ENCODE measurements around the gene ITIH3.

ITIH3 gene

DNA sequence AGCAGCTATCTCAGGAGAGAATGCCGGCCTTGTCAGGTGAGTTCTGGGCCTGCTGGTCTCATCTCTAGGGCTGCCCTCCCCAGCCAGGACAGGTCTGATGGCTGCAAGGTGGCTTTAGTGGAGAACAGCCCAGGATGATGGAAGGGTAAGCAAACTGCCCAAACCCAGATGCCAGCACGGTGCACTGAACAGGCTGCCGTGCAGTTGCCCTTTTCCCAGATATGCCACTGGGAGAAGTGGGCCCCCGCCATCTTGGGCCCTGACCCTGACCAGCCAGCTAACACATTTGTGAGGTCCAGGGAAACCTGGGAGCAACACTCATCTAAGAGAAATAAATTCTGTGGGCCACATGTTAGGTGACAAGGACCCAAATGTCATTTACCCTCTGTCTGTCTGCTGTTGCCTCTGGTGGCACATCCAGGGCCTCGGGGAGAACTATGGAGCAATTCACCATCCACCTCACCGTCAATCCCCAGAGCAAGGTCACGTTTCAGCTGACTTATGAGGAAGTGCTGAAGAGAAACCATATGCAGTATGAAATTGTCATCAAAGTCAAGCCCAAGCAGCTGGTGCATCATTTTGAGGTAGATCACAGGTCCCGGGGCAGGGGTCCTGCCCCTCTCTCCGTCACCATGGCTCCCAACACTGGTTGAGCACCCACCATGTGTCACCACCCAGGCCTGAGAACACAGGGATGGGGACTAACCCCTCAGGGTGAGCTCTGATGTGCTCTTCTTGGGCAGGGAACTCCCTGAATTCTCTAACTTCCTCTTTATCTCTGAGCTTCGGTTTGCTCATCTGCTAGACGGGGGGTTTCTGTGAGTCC, 15.4 kb upstream of the ITIH3 start:
- no peak for DNase-seq

DNA sequence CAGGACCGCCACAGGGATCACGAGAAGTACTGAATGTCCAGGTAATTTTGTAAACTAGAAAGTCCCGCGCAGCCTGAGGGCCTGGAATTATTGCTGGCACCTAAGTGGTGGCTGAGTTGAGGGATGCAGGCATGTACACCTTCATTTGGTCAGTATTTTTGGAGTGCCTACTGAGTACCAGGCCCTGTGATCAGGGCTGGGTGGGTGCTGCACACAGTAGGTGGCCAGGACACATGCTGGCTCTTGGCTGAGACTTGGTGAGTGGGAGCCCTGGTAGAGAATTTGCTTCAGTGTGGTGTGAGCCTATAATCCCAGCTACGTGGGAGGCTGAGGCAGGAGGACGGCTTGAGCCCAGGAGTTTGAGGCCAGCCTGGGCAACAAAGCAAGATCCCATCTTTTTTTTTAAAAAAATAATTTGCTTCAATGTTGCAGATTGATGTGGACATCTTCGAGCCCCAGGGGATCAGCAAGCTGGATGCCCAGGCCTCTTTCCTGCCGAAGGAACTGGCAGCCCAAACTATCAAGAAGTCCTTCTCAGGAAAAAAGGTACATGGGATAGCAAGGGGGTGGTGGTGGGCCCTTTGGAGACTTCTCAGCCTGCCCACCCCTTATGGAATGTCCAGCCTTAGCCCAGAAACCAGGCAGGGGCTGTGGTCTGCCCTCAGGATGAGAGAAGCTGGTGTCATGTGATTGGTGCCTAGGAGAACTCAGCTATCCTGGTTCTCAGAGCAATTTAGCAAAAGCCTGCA, 14.6 kb upstream of the ITIH3 start:
- no peak for DNase-seq

DNA sequence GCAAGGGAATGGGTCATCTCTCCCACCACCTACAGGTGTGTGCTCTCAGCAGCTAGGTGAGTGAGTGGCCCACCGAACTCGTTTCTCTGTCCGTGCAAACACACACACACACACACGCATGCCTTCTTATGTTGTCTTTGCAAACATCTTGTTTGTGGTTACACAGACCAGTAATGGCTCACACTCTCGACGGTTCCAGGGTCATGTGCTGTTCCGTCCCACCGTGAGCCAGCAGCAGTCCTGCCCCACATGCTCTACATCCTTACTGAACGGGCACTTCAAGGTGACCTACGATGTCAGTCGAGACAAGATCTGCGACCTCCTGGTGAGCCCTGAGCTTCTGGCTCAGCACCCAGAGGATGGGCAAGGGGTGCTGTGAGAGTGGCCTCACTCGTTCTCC, 12.9 kb upstream of the ITIH3 start:
- no peak for DNase-seq

DNA sequence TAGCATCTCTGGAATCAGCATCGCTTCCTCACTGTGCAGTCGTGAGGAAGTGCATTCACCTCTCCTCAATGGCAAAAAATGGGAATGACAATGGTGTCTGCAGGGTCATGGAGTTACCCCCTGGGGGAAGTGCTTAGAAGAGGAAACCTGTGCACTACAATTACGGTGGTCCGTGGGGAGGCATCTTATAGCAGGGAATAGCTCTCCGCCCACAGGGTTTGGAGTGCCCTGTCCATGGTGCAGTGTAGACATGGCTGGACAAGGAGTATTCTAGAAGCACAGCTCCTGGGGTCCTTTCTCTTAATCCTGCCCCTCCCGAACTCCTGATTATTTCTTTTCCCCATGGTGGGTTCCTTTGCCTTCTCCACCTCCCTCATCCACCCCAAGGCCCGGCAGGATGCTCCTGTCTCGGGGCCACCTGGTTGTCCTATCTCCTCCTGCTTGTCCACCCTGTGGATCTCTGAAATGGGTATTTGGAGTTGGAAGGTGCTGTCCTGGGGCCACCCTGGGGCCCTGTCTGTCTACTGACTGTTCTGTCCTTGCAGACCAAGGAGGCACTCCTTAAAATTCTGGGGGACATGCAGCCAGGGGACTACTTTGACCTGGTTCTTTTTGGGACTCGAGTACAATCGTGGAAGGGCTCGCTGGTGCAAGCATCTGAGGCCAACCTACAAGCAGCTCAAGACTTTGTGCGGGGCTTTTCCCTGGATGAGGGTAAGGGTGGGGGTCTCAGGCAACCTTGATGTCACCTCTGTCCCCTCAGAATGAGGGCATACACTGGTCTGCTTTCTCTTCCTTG, 12.0 kb upstream of the ITIH3 start:
- no peak for DNase-seq

DNA sequence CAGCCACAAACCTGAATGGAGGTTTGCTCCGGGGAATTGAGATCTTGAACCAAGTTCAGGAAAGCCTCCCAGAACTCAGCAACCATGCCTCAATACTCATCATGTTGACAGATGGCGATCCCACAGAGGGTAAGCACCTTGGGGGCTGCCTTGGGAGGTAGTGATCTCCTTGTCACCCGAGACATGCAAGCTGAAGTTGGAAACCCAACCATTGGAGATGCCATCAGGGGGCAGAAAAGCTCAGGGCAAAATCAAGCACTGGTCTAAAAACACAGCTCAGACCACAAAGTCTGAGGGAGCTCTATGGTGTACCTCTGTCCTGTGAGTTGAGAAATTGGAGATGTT, 11.4 kb upstream of the ITIH3 start:
- no peak for DNase-seq

DNA sequence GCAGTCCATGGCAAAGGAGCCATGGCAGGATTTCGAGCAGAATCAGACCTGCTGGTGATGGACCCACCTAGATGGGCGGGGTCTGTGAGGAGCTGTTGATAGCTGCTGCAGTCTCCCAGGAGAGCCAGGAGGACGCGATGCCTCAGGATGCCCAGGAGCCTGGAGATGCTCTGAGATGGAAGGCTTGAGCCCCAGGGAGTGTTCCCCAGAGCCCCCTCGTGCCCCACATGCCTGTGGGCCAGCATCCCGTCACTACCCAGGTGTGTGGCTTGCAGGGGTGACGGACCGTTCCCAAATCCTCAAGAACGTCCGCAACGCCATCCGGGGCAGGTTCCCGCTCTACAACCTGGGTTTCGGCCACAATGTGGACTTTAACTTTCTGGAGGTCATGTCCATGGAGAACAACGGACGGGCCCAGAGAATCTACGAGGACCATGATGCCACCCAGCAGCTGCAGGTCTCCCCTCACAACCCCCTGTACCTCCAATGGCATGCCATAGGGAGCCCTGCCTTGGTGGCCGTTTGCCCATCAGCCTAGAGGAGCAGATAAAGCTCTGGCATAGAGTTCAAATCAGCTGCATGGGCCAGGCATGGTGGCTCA, 10.5 kb upstream of the ITIH3 start:
- no peak for DNase-seq

DNA sequence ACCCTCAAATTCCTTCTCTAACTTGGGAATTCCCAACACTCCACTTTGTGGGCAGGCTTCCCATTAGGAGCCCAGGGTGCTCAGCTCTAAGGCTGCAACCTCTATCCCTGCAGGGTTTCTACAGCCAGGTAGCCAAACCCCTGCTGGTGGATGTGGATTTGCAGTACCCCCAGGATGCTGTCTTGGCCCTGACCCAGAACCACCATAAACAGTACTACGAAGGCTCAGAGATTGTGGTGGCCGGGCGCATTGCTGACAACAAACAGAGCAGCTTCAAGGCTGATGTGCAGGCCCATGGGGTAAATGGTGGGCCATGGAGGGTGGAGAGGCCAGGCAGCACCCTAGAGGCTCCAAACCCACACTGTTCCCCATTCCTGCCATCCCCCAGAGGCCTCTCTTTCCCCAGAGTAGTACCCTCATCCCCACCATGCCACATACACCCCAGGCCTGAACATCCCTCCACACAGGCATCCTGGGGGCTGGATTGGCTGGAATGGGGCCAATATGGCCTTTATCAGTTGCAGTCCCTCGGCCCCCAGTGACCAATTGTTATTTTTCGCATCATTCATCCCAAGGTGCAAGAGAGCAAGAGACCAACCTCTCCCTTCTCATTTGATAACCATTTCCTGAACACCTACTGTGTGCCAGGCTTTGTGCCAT, 9.5 kb upstream of the ITIH3 start:
- DNase-seq = no peak

DNA sequence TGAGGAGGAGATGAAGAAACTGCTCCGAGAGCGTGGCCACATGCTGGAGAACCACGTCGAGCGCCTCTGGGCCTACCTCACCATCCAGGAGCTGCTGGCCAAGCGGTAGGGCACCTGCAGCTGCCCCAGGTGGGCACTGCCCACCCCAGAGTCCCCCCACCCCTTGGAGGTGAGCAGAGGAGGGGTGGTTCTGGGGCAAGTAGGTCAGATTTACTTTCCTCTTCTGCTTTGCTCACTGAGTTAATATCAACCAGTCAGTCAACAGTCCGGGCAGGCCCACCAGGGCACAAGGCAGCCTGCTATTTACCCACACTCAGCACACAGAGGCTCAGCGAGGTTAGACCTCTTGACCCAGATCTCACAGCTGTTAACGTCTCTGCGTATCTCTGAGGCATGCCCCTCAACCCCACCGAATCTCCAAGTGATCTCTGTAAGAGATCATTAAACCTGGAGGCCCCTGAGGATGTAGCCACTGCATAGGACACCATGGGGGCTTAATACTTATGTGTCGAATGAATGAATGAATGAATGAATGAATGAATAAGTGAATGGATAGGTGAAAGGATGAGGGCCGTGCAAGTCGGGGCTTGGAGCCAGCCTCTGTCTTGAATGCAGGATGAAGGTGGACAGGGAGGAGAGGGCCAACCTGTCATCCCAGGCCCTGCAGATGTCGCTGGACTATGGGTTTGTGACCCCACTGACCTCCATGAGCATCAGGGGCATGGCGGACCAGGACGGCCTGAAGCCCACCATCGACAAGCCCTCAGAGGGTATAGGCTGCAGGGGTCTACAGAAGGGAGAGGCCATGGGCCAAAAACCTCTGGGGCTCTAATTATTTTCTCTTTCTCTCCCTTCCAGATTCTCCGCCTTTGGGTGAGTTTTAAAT, 8.0 kb upstream of the ITIH3 start:
- no peak for DNase-seq

DNA sequence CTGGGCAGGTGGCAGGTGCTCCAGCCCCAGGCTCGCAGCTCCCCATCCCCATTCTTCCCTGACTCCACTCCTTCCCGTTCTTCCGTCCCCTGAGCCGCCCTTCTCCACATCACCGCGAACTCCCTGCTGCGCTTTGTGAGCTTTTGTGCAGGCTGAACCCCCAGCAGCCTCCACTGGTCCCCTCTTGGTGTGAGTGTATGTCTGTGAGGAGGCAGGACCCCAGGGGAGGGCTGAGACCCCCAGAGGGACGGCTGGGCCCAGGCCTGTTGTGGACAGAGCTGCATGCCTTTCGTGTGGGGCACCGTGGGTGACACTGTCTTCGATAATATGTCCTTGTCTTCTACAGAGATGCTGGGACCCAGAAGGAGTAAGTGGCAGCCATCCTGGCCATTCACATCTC, 7.3 kb upstream of the ITIH3 start:
- DNase-seq = no peak

DNA sequence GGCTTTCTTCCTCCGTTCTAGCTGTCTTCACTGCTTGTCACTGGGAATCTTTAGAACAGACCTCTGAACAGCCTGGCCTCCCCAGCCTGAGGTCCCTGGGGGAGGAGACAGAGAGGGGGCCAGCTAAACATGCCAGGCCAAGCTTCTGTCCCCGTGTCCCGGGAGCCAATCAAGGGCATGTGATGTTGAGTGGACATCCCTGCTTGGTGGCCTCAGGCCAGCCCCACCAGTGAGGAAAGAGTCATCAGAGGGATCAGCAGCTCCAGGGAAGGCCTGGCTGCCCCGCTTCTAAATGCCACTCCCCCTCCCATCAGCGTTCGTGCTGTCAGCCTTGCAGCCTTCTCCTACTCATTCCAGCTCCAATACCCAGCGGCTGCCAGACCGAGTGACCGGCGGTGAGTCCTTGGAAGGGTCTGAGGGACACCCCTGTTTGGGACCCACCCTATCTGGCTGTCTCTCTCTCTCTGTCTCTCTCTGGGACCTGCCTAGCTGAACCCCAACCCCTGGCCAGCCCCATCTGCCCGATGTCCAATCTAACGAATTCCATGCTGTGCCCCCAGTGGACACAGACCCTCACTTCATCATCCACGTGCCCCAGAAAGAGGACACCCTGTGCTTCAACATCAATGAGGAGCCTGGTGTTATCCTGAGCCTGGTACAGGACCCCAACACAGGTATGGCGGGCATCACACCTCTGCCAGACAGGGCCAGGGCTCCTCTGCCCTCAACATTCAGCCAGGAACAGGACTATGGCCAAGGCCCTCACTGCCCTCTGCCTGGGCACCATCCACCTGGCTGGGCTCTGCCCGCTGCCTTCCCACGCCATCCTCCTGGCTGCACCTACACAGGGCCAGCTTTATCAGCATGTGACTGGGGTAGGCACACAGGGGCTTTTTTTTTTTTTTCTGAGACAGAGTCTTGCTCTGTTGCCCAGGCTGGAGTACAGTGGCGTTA, 6.6 kb upstream of the ITIH3 start:
- DNase-seq = no peak

DNA sequence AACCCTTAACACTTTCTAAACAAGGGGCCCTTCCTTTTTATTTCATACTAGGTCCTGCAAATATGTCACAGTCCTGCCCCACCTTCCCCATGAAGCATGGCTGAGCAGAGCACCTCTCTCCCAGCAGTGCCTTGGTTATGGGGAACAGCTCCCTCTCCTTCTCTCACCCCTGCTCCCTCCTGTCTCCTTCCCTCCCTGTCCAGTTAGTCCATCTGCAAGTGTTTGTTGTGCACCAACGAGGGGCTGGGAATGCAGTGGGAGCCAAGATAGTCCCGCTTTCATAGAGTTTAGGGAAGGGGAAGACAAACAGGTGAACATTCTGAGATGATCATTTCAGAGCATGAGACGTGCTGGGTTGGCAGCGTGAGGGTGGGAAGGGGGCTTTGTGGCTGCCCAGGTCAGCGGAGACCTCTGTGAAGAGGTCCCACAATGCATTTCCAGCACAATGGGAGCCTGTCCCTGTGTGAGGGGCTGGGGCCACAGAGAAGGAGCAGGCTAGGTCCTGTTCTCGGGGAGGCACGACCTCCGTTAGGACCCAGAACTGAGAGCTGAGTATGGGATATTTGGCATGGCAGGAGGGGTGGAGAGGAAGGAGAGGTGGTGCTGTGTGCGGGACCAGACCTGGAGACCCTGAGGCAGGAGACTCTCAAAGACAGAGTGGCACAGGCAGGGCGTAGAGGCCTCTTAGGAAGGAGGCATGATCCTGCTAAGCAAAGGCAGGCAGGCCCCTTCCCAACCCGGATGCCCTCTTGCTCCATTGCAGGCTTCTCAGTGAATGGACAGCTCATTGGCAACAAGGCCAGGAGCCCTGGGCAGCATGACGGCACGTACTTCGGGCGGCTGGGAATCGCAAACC, 5.5 kb upstream of the ITIH3 start:
- no peak for DNase-seq

DNA sequence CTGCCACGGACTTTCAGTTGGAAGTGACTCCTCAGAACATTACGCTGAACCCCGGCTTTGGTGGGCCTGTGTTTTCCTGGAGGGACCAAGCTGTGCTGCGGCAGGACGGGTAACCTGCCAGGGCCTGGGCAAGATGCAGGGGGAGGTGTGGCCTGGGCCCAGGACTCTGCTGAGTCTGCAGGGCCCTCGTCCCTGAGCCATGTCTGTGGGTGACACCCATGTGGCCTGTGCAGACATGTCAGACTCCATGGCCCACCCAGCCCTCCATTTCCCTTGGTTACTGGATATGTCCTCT, 4.9 kb upstream of the ITIH3 start:
- DNase-seq = no peak

DNA sequence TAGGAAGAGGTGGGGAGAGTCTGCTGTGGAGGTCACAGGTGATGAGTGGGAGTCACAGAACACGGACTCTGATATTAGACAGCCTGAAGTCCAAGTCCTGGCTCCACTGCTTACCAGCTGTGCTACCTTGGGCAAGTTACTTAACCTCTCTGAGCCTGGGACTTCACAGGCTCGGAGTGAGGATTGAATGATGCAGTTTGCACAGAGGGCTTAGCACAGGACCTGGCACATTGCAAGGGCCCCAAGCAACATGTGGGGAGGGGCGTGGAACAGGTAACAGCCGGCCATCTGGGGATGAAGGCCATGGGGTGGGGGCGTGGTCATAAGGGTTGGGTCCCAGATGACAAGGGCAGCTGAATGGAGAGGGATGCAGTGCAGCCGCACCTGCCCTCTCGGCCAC, 4.3 kb upstream of the ITIH3 start:
- no peak for DNase-seq

DNA sequence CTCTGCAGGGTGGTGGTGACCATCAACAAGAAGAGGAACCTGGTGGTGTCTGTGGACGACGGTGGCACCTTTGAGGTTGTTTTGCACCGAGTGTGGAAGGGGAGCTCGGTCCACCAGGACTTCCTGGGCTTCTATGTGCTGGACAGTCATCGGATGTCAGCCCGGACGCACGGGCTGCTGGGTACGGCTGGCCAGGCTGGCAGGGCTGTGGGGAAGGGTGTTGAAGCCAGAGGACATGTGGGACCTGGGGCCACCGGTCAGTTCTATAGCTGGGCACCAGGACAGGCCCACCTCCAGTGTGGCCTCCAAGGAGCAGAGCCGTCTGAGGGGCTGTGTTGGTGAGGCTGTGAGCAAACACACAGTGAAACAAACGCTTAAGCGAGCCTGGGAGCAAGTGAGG, 3.9 kb upstream of the ITIH3 start:
- no peak for DNase-seq

DNA sequence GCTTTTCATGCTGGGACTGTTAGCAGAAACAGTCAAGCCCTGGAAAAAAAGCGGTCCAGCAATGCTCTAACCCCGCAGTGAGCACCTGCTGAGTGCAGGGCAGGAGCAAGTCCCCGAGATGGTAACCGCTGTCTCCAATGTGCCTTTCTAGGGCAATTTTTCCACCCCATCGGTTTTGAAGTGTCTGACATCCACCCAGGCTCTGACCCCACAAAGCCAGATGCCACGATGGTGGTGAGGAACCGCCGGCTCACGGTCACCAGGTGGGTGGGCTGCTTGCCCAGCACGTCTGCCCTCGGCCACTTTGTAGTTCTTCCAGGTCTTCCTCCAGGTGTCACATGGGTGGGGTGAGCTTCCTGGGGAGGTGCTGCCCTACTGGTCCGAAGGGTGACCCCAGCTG, 3.2 kb upstream of the ITIH3 start:
- no peak for DNase-seq

DNA sequence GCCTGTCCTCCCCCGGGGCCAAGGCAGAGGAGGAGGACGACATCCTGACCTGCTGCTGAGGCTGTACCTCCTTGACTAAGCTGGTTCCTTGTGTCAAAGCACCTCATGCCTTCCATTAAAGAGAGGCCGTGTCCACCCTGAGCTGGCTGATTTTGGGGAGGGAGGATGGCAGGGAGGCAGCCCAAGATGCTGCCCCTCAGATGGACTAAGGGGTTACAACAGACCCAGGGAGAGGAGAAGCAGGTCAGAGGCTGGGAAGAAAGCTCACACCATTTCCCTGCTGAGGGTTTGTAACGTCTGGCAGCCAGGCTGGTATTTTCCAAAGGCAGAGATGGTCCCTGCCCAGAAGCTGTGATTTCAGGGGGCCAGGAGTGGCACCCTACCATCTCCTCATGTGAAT, 2.7 kb upstream of the ITIH3 start:
- DNase-seq = no peak

DNA sequence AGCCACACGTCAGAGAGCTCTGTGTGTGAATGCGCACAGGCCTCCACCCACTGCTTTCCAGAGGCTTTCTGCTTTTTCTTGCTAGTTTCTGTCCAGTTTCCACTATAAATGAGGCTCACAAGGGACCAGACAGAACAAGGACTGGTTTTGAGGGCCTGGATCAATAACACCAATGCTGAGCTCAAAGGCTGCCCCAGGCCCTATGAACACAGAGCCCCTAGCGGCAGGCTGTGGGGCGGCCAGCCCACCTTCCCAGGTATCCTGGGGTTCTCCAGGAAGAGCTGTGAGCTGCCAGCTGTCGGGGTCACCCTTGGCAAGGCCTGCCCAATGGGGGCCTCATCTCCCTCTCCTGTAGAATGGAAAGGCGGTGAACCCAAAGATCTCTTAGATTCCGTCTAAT, 2.2 kb upstream of the ITIH3 start:
- DNase-seq = no peak

DNA sequence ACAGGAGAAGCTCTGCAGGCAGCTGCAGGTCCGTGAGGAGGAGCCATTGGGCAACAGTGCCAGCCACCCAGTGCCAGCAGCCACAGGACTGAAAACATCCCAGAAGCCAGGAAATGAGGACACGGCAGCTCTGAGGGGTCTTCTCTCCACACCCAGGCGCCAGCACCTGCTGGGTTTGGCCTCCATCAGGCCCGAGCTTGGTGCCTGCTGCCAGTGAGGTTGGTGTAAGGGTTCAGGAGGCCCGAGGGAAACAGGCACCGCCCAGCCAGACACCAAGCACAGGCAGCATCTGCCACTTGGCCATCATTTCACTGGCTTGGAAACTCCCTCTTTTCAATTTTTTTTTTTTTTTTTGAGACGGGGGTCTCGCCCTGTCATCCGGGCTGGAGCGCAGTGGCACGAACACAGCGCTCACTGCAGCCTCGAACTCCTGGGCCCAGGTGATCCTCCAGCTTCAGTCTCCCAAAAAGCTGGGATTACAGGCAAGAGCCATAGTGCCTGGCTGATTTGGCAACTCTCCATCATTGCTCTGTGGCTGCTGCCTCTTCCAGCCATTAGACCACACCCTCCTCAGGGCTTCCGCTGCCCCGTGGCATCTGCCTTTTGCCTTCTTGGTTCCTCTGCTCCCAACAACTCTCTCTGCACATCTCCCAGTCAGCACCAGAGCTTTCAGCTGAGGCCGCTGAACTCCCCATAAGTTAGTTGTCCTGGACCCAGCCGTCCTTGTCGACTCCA, 1.5 kb upstream of the ITIH3 start:
- DNase-seq = no peak
